UCSD-AML1 (cell line): ENCODE data around the gene ALDH1L1.
"Not testable (repeated sequence)": the region's sequence is repeated elsewhere in the genome, so short reads cannot be mapped to it uniquely, and the experiment has no call there.

Source experiments
- DNase-seq: peaks from one replicate; lab custom pipeline; 2025; ENCODE audit not compliant: unreplicated experiment; lab: John Stamatoyannopoulos, UW

ALDH1L1 gene

DNA sequence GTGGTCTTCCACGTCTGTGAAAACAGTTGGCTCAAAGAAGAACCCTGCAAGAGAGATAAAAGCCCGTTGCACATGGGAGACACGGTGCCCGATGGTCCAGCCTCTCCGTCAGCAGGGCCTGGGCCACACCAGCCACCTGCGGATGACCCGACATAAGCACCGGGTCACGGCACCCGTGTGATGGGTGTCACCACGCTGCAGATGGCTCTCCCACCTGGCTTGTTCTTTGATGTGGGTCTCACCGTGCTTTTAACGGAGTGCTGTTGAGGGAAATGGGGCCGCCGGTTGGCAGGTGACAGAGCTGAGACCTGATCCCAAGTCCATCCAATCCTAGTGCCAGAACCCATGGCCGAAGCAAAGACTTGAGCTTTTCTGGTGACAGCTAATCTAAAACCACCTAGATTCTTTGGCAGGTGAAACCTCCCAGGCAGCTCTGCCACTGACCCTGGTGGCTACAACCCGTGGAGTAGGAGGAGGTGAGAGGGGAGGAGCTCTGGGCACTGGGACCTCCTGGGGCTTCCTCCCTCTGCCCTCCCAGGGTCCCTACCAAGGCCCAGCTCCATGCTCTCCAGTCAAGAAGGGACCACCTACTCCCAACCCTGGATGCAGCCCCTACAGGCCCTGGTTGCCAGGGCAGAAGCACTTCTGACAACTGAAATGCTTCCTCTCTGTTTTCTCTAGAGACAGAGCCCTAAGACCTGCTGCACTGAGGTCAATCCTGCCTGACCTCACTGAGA is 73.0 kb downstream of the ALDH1L1 start:
- no peak for DNase-seq

DNA sequence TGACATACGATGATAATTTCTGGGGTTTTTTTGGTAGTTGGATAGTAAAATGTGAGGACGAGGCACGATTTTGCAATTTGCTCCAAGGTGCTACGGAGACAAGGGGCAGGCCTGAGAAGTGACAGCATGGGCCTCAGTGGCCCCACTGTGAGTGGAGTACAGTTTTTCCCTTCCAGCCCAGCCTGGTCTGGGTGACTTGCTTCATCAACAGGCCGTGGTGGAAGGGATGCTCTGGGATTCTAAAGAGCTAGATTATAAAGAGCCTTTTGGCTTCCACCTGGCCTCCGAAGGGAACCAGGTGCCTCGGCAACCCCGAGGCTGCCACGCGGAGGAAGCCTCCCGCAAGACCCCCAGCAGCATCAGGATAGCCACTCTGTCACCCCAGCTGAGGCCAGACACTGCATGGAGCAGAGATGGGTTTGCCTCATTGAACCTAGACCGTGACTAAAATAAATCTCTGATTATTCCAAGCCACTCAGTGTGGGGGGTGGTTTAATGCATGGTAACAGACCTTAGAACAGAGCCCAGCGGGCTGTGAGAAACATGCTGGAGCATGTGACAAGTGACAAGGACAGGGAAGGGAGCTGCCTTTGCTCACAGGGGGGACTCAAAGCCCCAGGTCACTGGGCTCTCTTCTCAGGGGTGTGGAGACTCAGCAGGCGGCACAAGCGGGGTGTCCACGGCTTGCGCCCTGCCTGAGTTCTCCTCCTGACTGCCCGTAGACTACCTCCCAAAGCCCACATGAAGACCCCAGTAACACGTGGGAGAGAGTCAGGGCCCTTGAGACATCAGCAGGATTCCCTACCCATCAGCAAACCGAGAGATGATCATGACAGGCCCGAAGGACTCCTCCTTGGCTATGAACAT is 73.8 kb downstream of the ALDH1L1 start:
- no peak for DNase-seq

DNA sequence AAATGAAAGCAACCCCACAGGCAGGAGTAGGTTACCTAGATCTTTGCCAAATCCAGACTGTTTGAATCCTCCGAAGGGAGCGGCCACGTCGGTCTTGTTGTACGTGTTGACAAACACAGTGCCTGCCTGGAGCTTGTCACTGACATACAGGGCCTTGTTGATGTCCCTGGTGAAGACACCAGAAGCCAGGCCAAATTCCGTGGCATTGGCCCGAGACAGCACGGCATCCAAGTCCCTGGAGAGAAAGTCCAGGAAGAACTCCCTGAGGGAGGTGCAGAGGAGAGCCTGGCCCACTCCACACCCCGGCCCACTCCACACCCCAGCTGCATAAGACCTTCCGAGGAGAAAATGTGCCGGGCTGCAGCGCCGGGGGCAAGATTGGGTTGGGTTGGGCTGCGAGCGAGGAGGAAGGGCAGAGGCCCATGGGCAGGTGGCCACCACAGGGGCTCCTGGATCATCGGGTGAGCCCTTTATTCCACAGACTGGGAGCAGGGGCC is 74.6 kb downstream of the ALDH1L1 start:
- no peak for DNase-seq

DNA sequence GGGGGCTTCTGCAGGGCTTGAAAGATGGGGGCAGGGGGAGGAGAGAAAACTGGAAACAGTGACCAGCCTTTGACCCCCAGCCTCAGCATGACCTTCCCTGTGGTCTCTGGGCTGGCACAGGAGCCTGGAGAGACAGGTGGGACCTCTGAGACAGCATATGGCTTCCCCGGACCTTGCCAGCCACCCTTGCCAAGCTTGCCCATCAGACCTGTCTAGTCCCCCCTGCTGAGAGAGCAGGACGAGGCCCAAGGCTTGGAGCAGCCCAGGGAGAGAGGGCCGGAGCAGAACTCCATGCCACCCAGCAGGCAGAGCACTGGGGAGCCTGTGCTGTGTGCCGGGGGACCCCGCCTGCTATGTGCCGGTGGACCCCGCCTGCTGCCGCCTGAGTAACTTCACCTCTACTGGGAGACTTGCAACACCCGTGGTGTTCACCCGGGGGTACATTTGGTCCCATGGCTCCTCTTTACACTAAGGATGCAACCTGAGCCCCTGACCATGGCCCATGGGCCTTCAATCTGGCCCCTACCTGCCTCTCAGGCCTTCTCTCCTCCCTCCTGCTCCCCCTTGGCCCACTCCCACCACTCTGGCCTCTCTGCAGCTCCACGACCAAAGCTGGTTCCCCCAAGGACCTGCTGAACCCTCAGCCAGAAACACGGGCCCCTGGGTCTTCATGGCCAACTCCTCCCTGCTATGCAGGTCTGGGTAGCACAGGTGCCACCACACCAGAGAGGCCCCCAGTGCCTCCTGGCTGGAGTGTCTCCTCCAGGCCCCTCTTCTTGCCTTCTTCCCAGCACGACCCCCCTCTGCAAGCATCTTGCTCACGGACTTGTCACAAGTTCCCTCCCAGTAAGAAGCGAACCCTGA is 75.4 kb downstream of the ALDH1L1 start:
- no peak for DNase-seq

DNA sequence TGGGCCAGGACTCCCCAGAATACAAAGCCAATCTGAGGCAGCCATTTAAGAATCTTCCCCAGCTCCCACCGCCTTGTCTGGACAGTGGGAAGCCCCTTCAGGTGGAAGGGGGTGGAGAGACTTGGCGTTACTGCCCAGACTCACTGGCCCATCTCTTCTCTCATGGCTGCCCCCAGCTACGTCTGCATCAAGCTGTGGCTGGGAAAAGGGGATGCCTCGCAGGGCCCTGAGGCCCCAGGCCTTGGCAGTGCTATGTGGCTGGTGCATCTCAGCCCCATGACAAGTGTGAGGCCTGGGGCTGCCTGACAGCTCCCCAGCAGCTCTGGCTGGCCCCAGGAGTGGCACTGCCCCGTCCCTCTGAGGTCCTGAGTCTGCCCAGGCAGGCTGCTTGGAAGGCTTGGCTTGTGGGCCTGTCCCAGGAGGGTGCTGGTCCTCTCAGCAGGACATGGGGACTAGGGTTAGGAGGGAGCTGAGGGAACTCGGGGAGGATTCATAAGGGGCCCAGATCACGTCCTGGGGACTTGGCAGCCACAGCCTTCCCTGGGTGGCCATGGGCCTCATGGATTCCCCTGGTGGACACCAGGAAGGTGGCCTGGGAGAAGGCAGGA is 76.3 kb downstream of the ALDH1L1 start:
- no peak for DNase-seq

DNA sequence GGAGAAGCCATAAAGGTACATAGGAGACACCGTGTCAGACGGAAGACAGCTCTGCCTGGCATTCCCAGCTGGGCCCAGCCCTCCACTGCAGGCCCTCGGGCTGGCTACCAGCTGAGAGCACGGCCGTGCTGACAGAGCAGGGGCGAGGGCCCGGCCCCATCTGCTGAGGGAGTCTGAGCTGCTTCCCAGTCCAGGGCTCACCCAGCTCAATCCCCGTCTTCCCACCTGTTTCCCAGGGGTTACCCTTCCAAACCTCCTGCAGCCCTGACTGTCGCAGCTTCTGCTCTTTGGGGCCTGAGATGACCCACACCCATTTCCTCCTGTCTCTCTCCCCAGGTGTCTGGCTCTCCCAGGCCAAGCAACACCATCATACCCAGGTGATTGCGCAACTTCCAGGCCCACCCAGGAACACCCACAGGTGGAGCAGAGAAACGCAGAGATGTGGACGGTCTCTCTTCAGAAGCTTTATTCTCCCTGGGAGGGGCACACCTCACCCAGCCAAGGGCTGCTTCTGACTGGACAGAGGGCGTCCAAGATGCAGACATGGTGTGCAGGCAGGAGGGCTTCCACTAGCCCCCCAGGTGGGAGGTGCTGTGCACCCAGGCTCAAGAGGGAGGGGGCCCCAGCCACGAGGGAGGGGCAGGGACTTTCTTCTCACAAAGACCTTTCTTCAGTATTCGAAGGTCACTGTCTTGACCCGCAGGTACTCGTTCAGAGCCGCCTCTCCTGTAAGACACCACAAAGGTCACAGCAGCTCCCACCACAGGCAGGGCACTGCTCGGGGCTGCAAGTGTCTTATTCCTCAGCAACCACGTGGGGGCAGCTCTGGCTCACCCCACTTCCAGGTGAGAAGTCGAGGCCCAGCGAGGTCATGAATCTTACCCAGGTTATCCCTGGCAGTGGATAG is 77.0 kb downstream of the ALDH1L1 start:
- DNase-seq: no peak

DNA sequence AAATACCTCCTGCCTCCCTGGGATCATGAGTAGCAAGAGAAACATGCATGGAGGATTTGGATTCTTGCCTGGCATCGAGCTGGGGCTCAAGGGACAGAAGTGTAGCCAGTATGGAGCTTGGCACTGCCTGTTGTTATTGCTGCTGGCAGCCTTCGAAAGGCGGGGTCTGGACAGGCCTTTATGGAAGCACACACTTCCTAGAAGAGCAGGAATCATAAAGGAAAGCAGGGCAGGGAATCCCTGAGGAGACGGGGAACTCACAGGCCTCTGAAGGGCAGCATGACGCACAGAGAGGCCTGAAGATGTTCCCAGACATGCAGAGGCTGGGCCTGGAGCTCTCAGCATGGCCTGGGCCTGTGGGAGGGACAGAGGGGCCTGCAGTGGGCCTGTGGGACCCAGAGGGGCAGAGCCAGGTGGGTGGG is 77.8 kb downstream of the ALDH1L1 start:
- DNase-seq: no peak

DNA sequence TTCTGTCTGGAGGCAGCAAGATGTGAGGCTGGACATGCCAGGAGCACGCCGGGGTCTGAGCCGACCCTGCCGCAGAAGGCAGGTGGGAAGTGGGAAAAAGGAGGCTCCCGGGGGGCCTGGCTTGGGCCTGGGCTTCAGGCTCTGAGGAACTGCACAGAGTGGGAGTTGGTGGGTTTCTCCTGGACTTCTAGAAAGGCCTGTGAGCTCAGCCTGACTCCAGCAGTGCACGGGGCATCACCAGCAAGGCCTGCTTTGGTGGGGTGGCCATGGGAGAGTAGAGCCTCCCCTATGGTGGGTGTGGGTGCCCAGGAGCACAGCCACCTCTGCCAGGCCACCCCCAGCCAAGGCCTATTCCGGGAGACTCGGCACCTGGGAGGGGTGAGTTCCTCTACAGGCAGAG is 78.4 kb downstream of the ALDH1L1 start:
- no peak for DNase-seq

DNA sequence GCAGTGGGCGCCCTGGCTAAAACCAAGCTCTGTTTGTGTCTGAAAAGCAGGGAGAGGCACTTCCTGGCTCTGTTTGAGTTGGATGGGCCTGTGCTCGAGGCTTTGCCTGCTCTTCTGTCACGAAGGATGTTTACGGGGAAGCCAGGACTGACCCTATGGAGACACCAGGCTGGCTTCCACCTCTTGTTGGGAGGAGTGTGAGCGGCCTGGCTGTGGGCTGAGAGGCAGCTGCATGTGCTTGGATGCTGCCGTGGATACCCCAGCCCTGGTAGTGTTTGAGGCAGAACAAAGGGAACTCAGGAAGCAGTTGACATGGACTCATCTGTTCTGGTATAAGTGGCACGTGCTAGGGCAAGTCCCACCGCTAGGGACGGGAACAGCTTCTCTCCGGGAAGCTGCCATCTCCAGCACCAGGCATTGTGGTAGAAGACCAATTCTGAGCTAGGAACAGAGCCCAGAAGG is 78.8 kb downstream of the ALDH1L1 start:
- no peak for DNase-seq

DNA sequence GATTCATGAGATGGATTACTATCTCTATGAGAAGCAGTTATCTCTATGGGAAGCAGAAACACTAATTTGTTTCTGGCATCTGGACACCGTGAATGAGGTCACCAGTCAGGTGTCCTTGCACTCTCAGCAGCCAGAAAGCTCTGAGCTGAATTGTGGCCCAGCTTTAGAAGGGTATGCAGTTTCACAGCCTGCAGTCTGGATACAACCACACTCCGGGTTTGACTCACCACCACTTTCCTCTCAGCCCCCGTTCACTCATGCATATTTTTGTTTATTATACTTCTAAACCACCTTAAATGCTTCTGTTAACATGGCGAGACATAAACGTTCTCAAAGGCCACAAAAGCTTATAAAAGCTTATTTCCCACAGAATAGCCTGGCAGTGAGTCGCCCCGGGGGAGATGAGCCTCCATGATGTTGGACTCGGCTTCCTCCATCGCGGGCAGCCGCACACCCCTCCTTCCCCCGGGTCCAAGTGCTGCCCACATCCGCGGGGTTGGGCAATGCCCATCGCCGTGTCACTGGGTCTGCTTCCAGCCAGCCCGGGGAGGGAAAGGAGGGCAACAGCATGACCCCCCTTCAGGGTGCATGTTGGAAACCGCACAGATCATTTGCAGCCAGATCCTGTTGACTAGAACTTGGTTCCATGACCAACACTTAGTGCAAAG is 79.6 kb downstream of the ALDH1L1 start:
- no peak for DNase-seq

DNA sequence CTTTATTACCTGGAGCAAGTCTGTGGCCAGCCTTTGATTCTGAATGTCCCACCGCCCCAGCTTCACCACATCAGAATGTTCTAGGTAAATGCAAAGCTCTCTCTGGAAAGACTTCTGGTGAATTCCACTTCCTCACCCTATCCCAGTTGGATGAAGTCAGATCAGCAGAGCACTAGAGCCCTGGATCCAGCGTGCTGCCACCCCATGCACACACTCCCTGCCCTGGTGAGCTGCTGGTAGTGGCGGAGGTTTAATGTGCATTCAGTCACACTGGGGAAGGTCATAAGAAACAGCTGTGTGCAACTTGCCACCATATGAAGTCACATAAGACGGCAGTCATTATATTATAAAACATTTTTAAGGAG is 80.1 kb downstream of the ALDH1L1 start:
- DNase-seq: no peak

DNA sequence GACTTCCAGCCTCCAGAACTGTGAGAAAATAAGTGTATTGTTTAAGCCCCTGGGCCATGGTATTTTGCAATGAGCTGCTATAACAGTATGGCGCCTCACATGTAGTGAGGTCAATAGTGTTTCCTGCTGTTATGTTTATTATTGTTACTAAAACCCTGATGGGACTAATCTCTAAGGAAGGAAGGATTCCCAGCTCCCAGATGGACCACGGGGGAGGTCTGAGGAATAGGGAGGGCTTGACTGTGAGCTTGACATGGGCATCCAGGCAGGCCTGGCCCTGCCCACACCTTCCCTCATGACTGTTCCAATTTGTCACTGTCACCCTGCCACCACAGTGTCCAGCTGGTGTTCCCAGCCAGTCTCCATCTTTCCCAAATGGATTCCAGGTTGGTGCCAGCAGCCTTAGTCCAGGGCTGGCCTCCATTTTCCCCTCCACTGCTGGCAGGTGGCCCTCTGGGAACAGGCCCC is 82.0 kb downstream of the ALDH1L1 start:
- DNase-seq: no peak

DNA sequence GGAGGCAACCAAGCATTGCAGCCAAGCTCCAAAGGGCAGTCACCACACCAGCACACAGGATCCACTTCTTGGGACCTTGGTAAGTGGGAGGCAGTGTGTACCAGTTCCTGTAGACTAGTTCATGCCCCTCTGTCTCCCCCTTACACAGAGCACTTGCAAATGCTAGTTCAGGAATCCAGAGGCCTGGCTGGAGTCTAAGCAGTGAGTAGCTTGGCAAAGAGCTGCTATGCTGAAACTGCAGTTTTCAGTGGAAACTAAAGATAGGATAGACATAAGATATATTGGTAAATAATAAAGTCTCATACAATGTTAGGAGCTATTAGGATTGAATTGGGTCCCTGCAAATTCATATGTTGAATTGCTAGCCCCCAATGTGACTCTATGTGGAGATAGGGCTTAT is 82.6 kb downstream of the ALDH1L1 start:
- no peak for DNase-seq

DNA sequence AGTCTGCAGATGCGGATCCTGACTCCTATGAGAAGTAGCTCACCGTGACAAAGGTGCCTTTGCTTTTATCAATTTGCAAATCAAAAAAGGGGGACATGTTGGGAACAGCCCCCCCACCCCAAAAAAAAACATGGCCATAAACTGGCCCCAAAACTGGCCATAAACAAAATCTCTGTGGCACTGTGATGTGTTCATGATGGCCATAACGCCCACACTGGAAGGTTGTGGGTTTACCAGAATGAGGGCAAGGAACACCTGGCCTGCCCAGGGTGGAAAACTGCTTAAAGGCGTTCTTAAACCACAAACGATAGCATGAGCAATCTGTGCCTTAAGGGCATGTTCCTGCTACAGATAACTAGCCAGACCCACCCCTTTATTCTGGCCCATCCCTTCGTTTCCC is 84.1 kb downstream of the ALDH1L1 start:
- not testable (repeated sequence) for DNase-seq

DNA sequence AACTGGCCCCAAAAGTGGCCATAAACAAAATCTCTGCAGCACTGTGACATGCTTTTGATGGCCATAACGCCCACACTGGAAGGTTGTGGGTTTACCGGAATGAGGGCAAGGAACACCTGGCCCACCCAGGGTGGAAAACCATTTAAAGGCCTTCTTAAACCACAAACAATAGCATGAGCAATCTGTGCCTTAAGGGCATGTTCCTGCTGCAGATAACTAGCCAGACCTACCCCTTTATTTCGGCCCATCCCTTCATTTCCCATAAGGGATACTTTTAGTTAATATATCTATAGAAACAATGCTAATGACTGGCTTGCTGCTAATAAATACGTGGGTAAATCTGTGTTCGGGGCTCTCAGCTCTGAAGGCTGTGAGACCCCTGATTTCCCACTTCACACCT is 88.3 kb downstream of the ALDH1L1 start:
- DNase-seq: not testable (repeated sequence)

DNA sequence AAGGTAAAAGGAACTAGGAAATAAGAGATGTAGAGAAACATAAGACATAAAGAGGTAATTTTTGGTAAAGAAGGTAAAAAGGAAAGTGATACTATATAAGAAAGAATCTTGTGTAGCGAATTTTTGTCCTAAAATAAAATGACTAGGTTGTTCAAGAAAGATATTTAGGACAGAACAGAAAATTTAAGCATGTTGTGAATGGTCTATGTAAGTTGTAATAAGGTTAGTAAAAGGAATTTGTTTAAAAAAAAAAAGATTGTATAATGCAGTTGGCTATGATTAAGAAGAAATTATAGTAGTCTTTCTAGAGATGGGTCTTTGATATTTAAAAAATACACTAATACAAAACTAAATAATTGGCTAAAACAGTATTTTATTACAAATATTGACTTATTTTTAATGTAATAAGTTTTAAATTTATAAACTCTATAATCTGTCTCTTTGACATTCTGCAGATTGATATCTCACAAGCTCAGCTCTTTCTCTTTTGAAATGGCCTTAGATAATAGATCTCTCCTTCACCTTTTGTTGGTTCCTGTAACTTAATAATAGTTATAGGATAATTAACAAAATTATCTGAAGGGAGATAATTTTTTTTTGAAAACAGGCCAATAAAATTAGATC is 92.7 kb downstream of the ALDH1L1 start:
- DNase-seq: no peak

DNA sequence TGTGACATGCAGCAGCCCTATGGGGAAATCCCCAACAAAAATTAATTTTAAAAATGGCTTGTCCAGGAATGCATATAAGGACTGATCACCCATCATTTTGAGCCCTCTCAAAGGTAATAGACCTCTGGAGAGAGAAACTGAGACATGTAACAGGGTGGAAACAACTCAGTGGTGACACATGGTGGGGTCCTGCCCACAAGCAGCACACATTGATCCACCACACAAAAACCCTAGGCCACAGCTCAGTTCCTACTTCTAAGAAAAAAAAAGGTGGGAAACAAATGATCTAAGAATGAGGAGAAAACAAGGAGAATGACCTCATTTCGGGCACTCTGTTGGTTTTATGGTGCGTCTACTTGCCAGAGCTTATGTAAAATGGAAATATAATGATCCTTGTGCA is 94.5 kb downstream of the ALDH1L1 start:
- no peak for DNase-seq

DNA sequence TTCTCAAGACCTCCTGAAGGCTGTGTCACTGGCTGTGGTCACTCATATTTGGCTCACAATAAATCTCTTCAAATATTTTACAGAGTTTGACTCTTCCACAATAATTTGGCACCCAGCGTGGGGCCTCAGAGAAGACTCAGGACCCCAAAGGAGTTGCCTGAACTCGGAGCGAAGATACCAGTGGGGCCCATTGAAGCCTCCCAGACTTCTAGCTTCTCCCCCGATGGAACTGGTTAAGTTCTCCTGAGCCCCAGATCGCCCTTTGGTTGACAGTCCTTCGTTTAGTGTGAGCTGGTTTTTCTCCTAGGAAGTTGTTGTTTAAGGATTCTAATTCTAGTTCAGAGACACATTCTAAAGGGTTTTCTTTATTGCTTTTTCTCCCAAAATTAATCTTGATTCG is 95.1 kb downstream of the ALDH1L1 start:
- no peak for DNase-seq

DNA sequence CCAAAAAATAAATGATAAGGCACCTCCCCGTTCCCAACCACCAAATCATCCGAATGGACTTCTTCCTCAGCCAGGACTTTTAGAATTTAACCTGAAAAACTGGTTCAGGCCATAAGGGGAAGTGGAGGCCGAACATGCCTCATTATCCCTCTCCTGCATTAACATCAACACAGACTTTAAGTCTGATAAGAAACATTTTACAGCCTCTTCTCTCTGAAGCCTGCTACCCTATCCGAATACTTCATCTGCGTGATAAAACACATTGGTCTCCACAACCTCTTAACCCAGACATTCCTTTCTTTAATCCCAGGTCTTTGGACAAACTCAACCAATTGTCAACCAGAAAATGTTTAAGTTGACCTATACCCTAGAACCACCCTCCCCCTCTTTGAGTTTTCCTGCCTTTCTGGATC is 95.6 kb downstream of the ALDH1L1 start:
- no peak for DNase-seq
